ENCODE data around the gene LILRB4.

Gene LILRB4

GRCh38 chr19:54660306-54660705 is 2.5 kb upstream of the LILRB4 start:
- no peaks in the 10 kb centered on the region for H3K4me1 ChIP-seq (ENCODE audit: control insufficient read depth in 1 of 2, insufficient read depth in 1 of 2, low read depth in 1 of 2, low read length in 1 of 2)
- no peak overlapping the region for H3K4me3 ChIP-seq (ENCODE audit: low read depth in 1 of 2, low read length in 1 of 2)
- H3K27ac ChIP-seq = no peak overlapping the region
- H3K9me3 ChIP-seq = no peaks in the 10 kb centered on the region
- TF ChIP-seq CTCF (IDR thresholded peaks at IDR 0.05) = no peak
- H3K36me3 ChIP-seq = no peaks in the 10 kb centered on the region
- H3K27me3 ChIP-seq = peaks cover 43% of the 10 kb centered on the region

GRCh38 chr19:54660964-54661363 is 1.8 kb upstream of the LILRB4 start:
- Histone ChIP-seq H3K27me3 (peaks cover 39% of the 10 kb centered on the region), H3K27ac (no peak overlapping the region), H3K9me3 (no peaks in the 10 kb centered on the region), H3K36me3 (no peaks in the 10 kb centered on the region), H3K4me1 (ENCODE audit: control insufficient read depth in 1 of 2, insufficient read depth in 1 of 2, low read depth in 1 of 2, low read length in 1 of 2) (no peaks in the 10 kb centered on the region), H3K4me3 (ENCODE audit: low read depth in 1 of 2, low read length in 1 of 2) (no peak overlapping the region)
- TF ChIP-seq CTCF (IDR thresholded peaks at IDR 0.05) = no peak

GRCh38 chr19:54661846-54662481 is 821 bp upstream of the LILRB4 start:
- Histone ChIP-seq H3K4me1 (ENCODE audit: control insufficient read depth in 1 of 2, insufficient read depth in 1 of 2, low read depth in 1 of 2, low read length in 1 of 2) (no peaks in the 10 kb centered on the region), H3K27ac (no peak overlapping the region), H3K27me3 (peaks cover 46% of the 10 kb centered on the region), H3K9me3 (no peaks in the 10 kb centered on the region), H3K36me3 (no peaks in the 10 kb centered on the region), H3K4me3 (ENCODE audit: low read depth in 1 of 2, low read length in 1 of 2) (no peak overlapping the region)
- TF ChIP-seq CTCF (IDR thresholded peaks at IDR 0.05) = no peak

- H3K4me3 ChIP-seq (ENCODE audit: low read depth in 1 of 2, low read length in 1 of 2) = no peak overlapping the region
- H3K4me1 ChIP-seq (ENCODE audit: control insufficient read depth in 1 of 2, insufficient read depth in 1 of 2, low read depth in 1 of 2, low read length in 1 of 2) = no peaks in the 10 kb centered on the region
- no peaks in the 10 kb centered on the region for H3K36me3 ChIP-seq
- H3K27ac ChIP-seq = no peak overlapping the region
- no peaks in the 10 kb centered on the region for H3K9me3 ChIP-seq
- no peak for TF ChIP-seq CTCF (IDR thresholded peaks at IDR 0.05)
- H3K27me3 ChIP-seq = peaks cover 63% of the 10 kb centered on the region
Observed at GRCh38 chr19:54665530-54665929, 2.7 kb downstream of the LILRB4 start.

GRCh38 chr19:54667217-54667616 is 4.4 kb downstream of the LILRB4 start:
- no peaks in the 10 kb centered on the region for H3K4me1 ChIP-seq (ENCODE audit: control insufficient read depth in 1 of 2, insufficient read depth in 1 of 2, low read depth in 1 of 2, low read length in 1 of 2)
- H3K4me3 ChIP-seq (ENCODE audit: low read depth in 1 of 2, low read length in 1 of 2) = no peak overlapping the region
- no peaks in the 10 kb centered on the region for H3K36me3 ChIP-seq
- peaks cover 70% of the 10 kb centered on the region for H3K27me3 ChIP-seq
- no peak overlapping the region for H3K27ac ChIP-seq
- no peak for TF ChIP-seq CTCF (IDR thresholded peaks at IDR 0.05)
- no peaks in the 10 kb centered on the region for H3K9me3 ChIP-seq
